CD8-positive, alpha-beta memory T cell (primary cell): Measurements from ENCODE around the gene TGFB1I1. TPM values are rescaled to one million over a fixed set of nuclear protein-coding genes. Genes with fewer than 3 reads are reported as not detected.

Source experiments
- CTCF ChIA-PET: fragments of 350-600 bp; sonication (Branson Sonifier 250); formaldehyde crosslinking; loops from one replicate; lab custom pipeline; 2021; ENCODE audit warnings: antibody characterized with exemption; lab: Charles Lee
- POLR2A ChIA-PET: fragments of 350-600 bp; sonication (Branson Sonifier 250); formaldehyde crosslinking; loops from one replicate; lab custom pipeline; 2021; ENCODE audit warnings: antibody characterized with exemption; lab: Charles Lee
- DNase-seq, 5 donors: peaks; one replicate each; pipeline versions ENCODE4 v3.0.0 to v3.0.0-alpha.2; 2020 to 2022; ENCODE audit warnings: mixed read lengths in 1 of 5
- H3K27ac ChIP-seq: one replicate; pipeline ENCODE4 v1.7.0; 2013; ENCODE audit warnings: low read depth, mild to moderate bottlenecking, low read length, moderate library complexity
- H3K27me3 ChIP-seq: 2 replicates; pipeline ENCODE4 v1.7.0; 2013; ENCODE audit warnings: low read length, mild to moderate bottlenecking; ENCODE audit not compliant: insufficient read depth, poor library complexity, severe bottlenecking
- H3K36me3 ChIP-seq: 2 replicates; pipeline ENCODE4 v1.7.0; 2013; ENCODE audit warnings: mild to moderate bottlenecking, low read length, moderate library complexity; ENCODE audit not compliant: insufficient read depth
- H3K4me1 ChIP-seq: 2 replicates; pipeline ENCODE4 v1.7.0; 2013; ENCODE audit warnings: mild to moderate bottlenecking, low read length, moderate library complexity; ENCODE audit not compliant: insufficient read depth
- H3K4me3 ChIP-seq: 2 replicates; pipeline ENCODE4 v1.7.0; 2013; ENCODE audit warnings: mild to moderate bottlenecking, low read length
- H3K9me3 ChIP-seq: 2 replicates; pipeline ENCODE4 v1.7.0; 2013; ENCODE audit warnings: mild to moderate bottlenecking, low read length
- H3K27ac Mint-ChIP-seq, 8 donors: one replicate each; pipeline ENCODE4 v1.8.0; 2020 to 2021; ENCODE audit warnings: mixed read lengths in 8 of 8, mild to moderate bottlenecking in 6 of 8, inconsistent platforms in 3 of 8, moderate library complexity in 3 of 8
- H3K27me3 Mint-ChIP-seq, 2 donors: one replicate each; pipeline ENCODE4 v1.8.0; 2020 to 2021; ENCODE audit warnings: mixed read lengths in 2 of 2, mild to moderate bottlenecking in 1 of 2, moderate library complexity in 1 of 2
- H3K36me3 Mint-ChIP-seq, 3 donors: one replicate each; pipeline ENCODE4 v1.8.0; 2020 to 2021; ENCODE audit warnings: mixed read lengths in 3 of 3, inconsistent platforms in 1 of 3, mild to moderate bottlenecking in 1 of 3
- H3K4me1 Mint-ChIP-seq, 3 donors: one replicate each; pipeline ENCODE4 v1.8.0; 2020 to 2021; ENCODE audit warnings: mixed read lengths in 3 of 3, inconsistent platforms in 1 of 3, mild to moderate bottlenecking in 1 of 3
- H3K4me3 Mint-ChIP-seq, 7 donors: one replicate each; pipeline ENCODE4 v1.8.0; 2020 to 2021; ENCODE audit warnings: mixed read lengths in 7 of 7, mild to moderate bottlenecking in 6 of 7, moderate library complexity in 4 of 7, inconsistent platforms in 2 of 7
- H3K9me3 Mint-ChIP-seq, 5 donors: one replicate each; pipeline ENCODE4 v1.8.0; 2020 to 2022; ENCODE audit warnings: mixed read lengths in 5 of 5, mild to moderate bottlenecking in 3 of 5, moderate library complexity in 2 of 5, inconsistent platforms in 1 of 5
- polyA plus RNA-seq: library from polyadenylated mRNA; unstranded; fragments of 300-500 nt; fragmentation: Illumina TruSeq; gene quantifications from one replicate; pipeline ENCODE4 v1.2.3, GENCODE V29; 2021
- total RNA-seq, 2 experiments: library from RNA; stranded (reverse); gene quantifications; one replicate each; pipeline ENCODE4 v1.2.3, GENCODE V29; 2021

TGFB1I1 gene
- 1 to 10 TPM in 1 of 2 experiments, under 1 TPM in 1; 0.59 to 1.1 TPM for total RNA-seq
- not detected for polyA plus RNA-seq

- CTCF ChIA-PET: no interaction called here
- POLR2A ChIA-PET: interaction anchor here (0.6 kb wide), 1 partner anchor 12 kb away, joined by 3 read pairs; no protein-coding TSS in a partner anchor
Measured at GRCh38 chr16:31471875-31472708, at the start of gene TGFB1I1. Gene TGFB1I1, plus strand, starts transcription at chr16:31472152. Its CDS starts 37 bp downstream, at chr16:31472189.

GRCh38 chr16:31423241-31423640, 48.7 kb upstream of the TGFB1I1 start:
- no peaks in the 10 kb centered on the region for H3K9me3 ChIP-seq
- H3K36me3 ChIP-seq: no peaks in the 10 kb centered on the region
- Mint-ChIP-seq H3K4me3 (peak overlapping the region in 2 of 7 donors; percentile 33 to 46), H3K36me3 (peaks cover 0 to under 1% (median 0%) of the 10 kb centered on the region in 3 donors), H3K27ac (peak overlapping the region in 5 of 8 donors; percentile 30 to 65 (median 39)), H3K4me1 (peaks cover 39 to 58% (median 42%) of the 10 kb centered on the region in 3 donors), H3K9me3 (no peaks in the 10 kb centered on the region), H3K27me3 (peaks cover 0 to 4% of the 10 kb centered on the region in 2 donors)
- POLR2A ChIA-PET: no interaction called here
- no peak overlapping the region for H3K4me3 ChIP-seq
- H3K27me3 ChIP-seq: no peaks in the 10 kb centered on the region
- no peak for DNase-seq
- no peak overlapping the region for H3K27ac ChIP-seq
- CTCF ChIA-PET: no interaction called here
- peaks cover 25% of the 10 kb centered on the region for H3K4me1 ChIP-seq

More at GRCh38 chr16:31471875-31472708, at the start of gene TGFB1I1:
- peaks cover 19 to 23% of the 10 kb centered on the region in 2 donors for H3K27me3 Mint-ChIP-seq
- no peaks in the 10 kb centered on the region for H3K9me3 Mint-ChIP-seq
- peaks cover 13% of the 10 kb centered on the region for H3K27me3 ChIP-seq
- H3K9me3 ChIP-seq: no peaks in the 10 kb centered on the region
- no peaks in the 10 kb centered on the region for H3K36me3 ChIP-seq
- peaks cover 9 to 33% (median 14%) of the 10 kb centered on the region in 3 donors for H3K4me1 Mint-ChIP-seq
- peaks cover 0 to 5% (median 0%) of the 10 kb centered on the region in 3 donors for H3K36me3 Mint-ChIP-seq
- no peak for DNase-seq
- no peak within 1 kb of the TSS for H3K27ac Mint-ChIP-seq
- peak within 1 kb of the TSS; percentile 22 for H3K4me3 ChIP-seq
- H3K27ac ChIP-seq: no peak within 1 kb of the TSS
- H3K4me3 Mint-ChIP-seq: peak within 1 kb of the TSS; percentile 48 to 82 (median 71)
- H3K4me1 ChIP-seq: peaks cover 15% of the 10 kb centered on the region

GRCh38 chr16:31423801-31424200, 48.2 kb upstream of the TGFB1I1 start:
- Histone ChIP-seq H3K36me3 (no peaks in the 10 kb centered on the region), H3K4me3 (no peak overlapping the region), H3K4me1 (peaks cover 25% of the 10 kb centered on the region), H3K9me3 (no peaks in the 10 kb centered on the region), H3K27me3 (no peaks in the 10 kb centered on the region), H3K27ac (no peak overlapping the region)
- no peaks in the 10 kb centered on the region for H3K36me3 Mint-ChIP-seq
- peaks cover 41 to 58% (median 42%) of the 10 kb centered on the region in 3 donors for H3K4me1 Mint-ChIP-seq
- H3K4me3 Mint-ChIP-seq: peak overlapping the region in 3 of 7 donors; percentile 33 to 45 (median 44)
- ChIA-PET CTCF (no interaction called here), POLR2A (no interaction called here)
- H3K9me3 Mint-ChIP-seq: no peaks in the 10 kb centered on the region
- peaks cover 0 to 4% of the 10 kb centered on the region in 2 donors for H3K27me3 Mint-ChIP-seq
- DNase-seq: no peak
- H3K27ac Mint-ChIP-seq: peak overlapping the region in 1 of 8 donors; percentile 33

GRCh38 chr16:31427441-31428278, 44.3 kb upstream of the TGFB1I1 start:
- Histone ChIP-seq H3K36me3 (no peaks in the 10 kb centered on the region), H3K4me1 (peaks cover 6% of the 10 kb centered on the region), H3K27ac (no peak overlapping the region), H3K9me3 (no peaks in the 10 kb centered on the region), H3K4me3 (no peak overlapping the region), H3K27me3 (no peaks in the 10 kb centered on the region)
- peaks cover 14 to 33% (median 25%) of the 10 kb centered on the region in 3 donors for H3K4me1 Mint-ChIP-seq
- ChIA-PET POLR2A (no interaction called here), CTCF (interaction anchor here (0.7 kb wide), 1 partner anchor 285 kb away, joined by 3 read pairs; no protein-coding TSS in a partner anchor)
- no peaks in the 10 kb centered on the region for H3K9me3 Mint-ChIP-seq
- peaks cover 0 to 4% of the 10 kb centered on the region in 2 donors for H3K27me3 Mint-ChIP-seq
- DNase-seq: peak; percentile 57 to 81 (median 70)
- peak overlapping the region in 3 of 8 donors; percentile 7 to 68 (median 58) for H3K27ac Mint-ChIP-seq
- H3K36me3 Mint-ChIP-seq: no peaks in the 10 kb centered on the region
- peak overlapping the region; percentile 19 to 85 (median 67) for H3K4me3 Mint-ChIP-seq

- H3K9me3 Mint-ChIP-seq: no peaks in the 10 kb centered on the region
- POLR2A ChIA-PET: no interaction called here
- peaks cover 8 to 27% (median 21%) of the 10 kb centered on the region in 3 donors for H3K4me1 Mint-ChIP-seq
- H3K27ac Mint-ChIP-seq: peak within 1 kb of the TSS in 7 of 8 donors; percentile 7 to 97 (median 68)
- Histone ChIP-seq H3K36me3 (no peaks in the 10 kb centered on the region), H3K9me3 (no peaks in the 10 kb centered on the region), H3K4me1 (peaks cover 5% of the 10 kb centered on the region), H3K27me3 (no peaks in the 10 kb centered on the region), H3K4me3 (no peak within 1 kb of the TSS), H3K27ac (no peak within 1 kb of the TSS)
- H3K36me3 Mint-ChIP-seq: no peaks in the 10 kb centered on the region
- DNase-seq: no peak
- CTCF ChIA-PET: interaction anchor here (1.5 kb wide), 1 partner anchor 15 kb away, joined by 5 read pairs; the partner anchor contains the start of gene ZNF843
- H3K27me3 Mint-ChIP-seq: peaks cover 0 to 4% of the 10 kb centered on the region in 2 donors
- peak within 1 kb of the TSS; percentile 58 to 85 (median 69) for H3K4me3 Mint-ChIP-seq
Measured at GRCh38 chr16:31428279-31428597, 43.7 kb upstream of the TGFB1I1 start, which contains the start of gene COX6A2. Gene COX6A2, minus strand, starts transcription at chr16:31428360. Its CDS starts 35 bp downstream, at chr16:31428325.

GRCh38 chr16:31428638-31429247, 43.2 kb upstream of the TGFB1I1 start:
- CTCF ChIA-PET: interaction anchor here (1.5 kb wide), 1 partner anchor 14 kb away, joined by 5 read pairs; the partner anchor contains the start of gene ZNF843
- no peak for DNase-seq
- H3K4me1 Mint-ChIP-seq: peaks cover 4 to 22% (median 18%) of the 10 kb centered on the region in 3 donors
- H3K27me3 Mint-ChIP-seq: peaks cover 0 to 4% of the 10 kb centered on the region in 2 donors
- no peak overlapping the region for H3K4me3 ChIP-seq
- H3K4me1 ChIP-seq: peaks cover 5% of the 10 kb centered on the region
- H3K9me3 ChIP-seq: no peaks in the 10 kb centered on the region
- POLR2A ChIA-PET: no interaction called here
- no peaks in the 10 kb centered on the region for H3K9me3 Mint-ChIP-seq
- H3K4me3 Mint-ChIP-seq: peak overlapping the region in 5 of 7 donors; percentile 28 to 83 (median 59)
- H3K36me3 ChIP-seq: no peaks in the 10 kb centered on the region
- H3K27me3 ChIP-seq: no peaks in the 10 kb centered on the region
- H3K27ac ChIP-seq: no peak overlapping the region
- H3K36me3 Mint-ChIP-seq: no peaks in the 10 kb centered on the region
- H3K27ac Mint-ChIP-seq: peak overlapping the region in 4 of 8 donors; percentile 26 to 68 (median 54)

- DNase-seq: no peak
- Mint-ChIP-seq H3K36me3 (no peaks in the 10 kb centered on the region), H3K9me3 (no peaks in the 10 kb centered on the region), H3K27ac (peak overlapping the region in 1 of 8 donors; percentile 68), H3K4me1 (peaks cover 4 to 19% (median 16%) of the 10 kb centered on the region in 3 donors), H3K4me3 (peak overlapping the region in 1 of 7 donors; percentile 58), H3K27me3 (peaks cover 0 to 4% of the 10 kb centered on the region in 2 donors)
- peaks cover 5% of the 10 kb centered on the region for H3K4me1 ChIP-seq
- H3K27me3 ChIP-seq: no peaks in the 10 kb centered on the region
- ChIA-PET CTCF (interaction anchor here (1.3 to 1.5 kb wide), 2 partner anchors 14 to 287 kb away, joined by 4 to 5 read pairs; partner anchors contain the start of gene ZNF843), POLR2A (no interaction called here)
- no peaks in the 10 kb centered on the region for H3K36me3 ChIP-seq
- no peak overlapping the region for H3K27ac ChIP-seq
- no peak overlapping the region for H3K4me3 ChIP-seq
- no peaks in the 10 kb centered on the region for H3K9me3 ChIP-seq
Measured at GRCh38 chr16:31429314-31429713, 42.6 kb upstream of the TGFB1I1 start.
